GM21381 (cell line): ENCODE data around the gene GOLGA7B.
A peak's percentile ranks its signal among the peaks of the same experiment; 100 is the strongest.

Experiments
- ATAC-seq: cut with Tn5 transposase; IDR thresholded peaks from one replicate; pipeline ENCODE4 v1.9.1; 2021; ENCODE audit warnings: mild to moderate bottlenecking, moderate library complexity; ENCODE audit not compliant: unreplicated experiment

Gene GOLGA7B

GRCh38 chr10:97866524-97867219, 17.0 kb downstream of the GOLGA7B start:
- no peak for ATAC-seq

- ATAC-seq: no peak
These were observed 17.7 kb downstream of the GOLGA7B start for GRCh38 chr10:97867220-97867800.

GRCh38 chr10:97868134-97868685, 18.6 kb downstream of the GOLGA7B start:
- no peak for ATAC-seq

GRCh38 chr10:97869091-97870042, 19.7 kb downstream of the GOLGA7B start:
- peak; percentile 99 for ATAC-seq

- no peak for ATAC-seq
These were observed 21.3 kb downstream of the GOLGA7B start for GRCh38 chr10:97870990-97871389.

- ATAC-seq: no peak
These were observed 23.9 kb downstream of the GOLGA7B start for GRCh38 chr10:97873569-97873968.

- no peak for ATAC-seq
These were observed 24.7 kb downstream of the GOLGA7B start for GRCh38 chr10:97874332-97874731.

GRCh38 chr10:97875391-97875790, 25.7 kb downstream of the GOLGA7B start:
- ATAC-seq: no peak

- no peak for ATAC-seq
These were observed 26.8 kb downstream of the GOLGA7B start for GRCh38 chr10:97876402-97876801.

GRCh38 chr10:97879241-97879640, 29.6 kb downstream of the GOLGA7B start:
- ATAC-seq: no peak

GRCh38 chr10:97880109-97880508, 30.5 kb downstream of the GOLGA7B start:
- ATAC-seq: no peak

- no peak for ATAC-seq
These were observed 32.8 kb downstream of the GOLGA7B start for GRCh38 chr10:97882142-97883091.

- no peak for ATAC-seq
These were observed 33.4 kb downstream of the GOLGA7B start for GRCh38 chr10:97883092-97883485.

- no peak for ATAC-seq
These were observed 36.6 kb downstream of the GOLGA7B start for GRCh38 chr10:97886286-97886685.

- no peak for ATAC-seq
These were observed 37.8 kb downstream of the GOLGA7B start for GRCh38 chr10:97887399-97887798.

- ATAC-seq: no peak
These were observed 38.5 kb downstream of the GOLGA7B start for GRCh38 chr10:97888134-97888533.

GRCh38 chr10:97888641-97889262, 39.1 kb downstream of the GOLGA7B start:
- ATAC-seq: no peak

- no peak for ATAC-seq
These were observed 40.0 kb downstream of the GOLGA7B start for GRCh38 chr10:97889461-97890265.
